PFSK-1 (cell line): Measurements from ENCODE around the gene SUPT3H.

Experiments
- POLR2AphosphoS5 ChIP-seq: IDR thresholded peaks from 2 replicates; pipeline ENCODE4 v1.6.1; 2012; ENCODE audit warnings: low read depth, mild to moderate bottlenecking, control low read depth, low read length, moderate library complexity
- SIN3A ChIP-seq: IDR thresholded peaks from 2 replicates; pipeline ENCODE4 v1.6.1; 2012; ENCODE audit warnings: mild to moderate bottlenecking, low read length, moderate library complexity, borderline replicate concordance; ENCODE audit not compliant: insufficient read depth
- TAF1 ChIP-seq: IDR thresholded peaks from 2 replicates; pipeline ENCODE4 v1.6.1; 2012; ENCODE audit warnings: low read length, control low read depth, borderline replicate concordance; ENCODE audit not compliant: insufficient read depth

GRCh38 chr6:44935693-44936300 lies 441.9 kb downstream of the SUPT3H start:
- TF ChIP-seq TAF1 = no peak
- TF ChIP-seq POLR2AphosphoS5 = no peak
- TF ChIP-seq SIN3A = no peak
